GM10266 (cell line): ENCODE measurements around the gene LMO7.
"Not testable (repeated sequence)": the region's sequence is repeated elsewhere in the genome, so short reads cannot be mapped to it uniquely, and the experiment has no call there.

ENCODE experiments used
- DNase-seq: peaks from one replicate; pipeline ENCODE4 v3.0.0; 2012; ENCODE audit errors: extremely low spot score
- TF ChIP-seq, protein P1 (sequence below): IDR thresholded peaks from 2 replicates; pipeline ENCODE4 v1.5.1; 2012; ENCODE audit warnings: mild to moderate bottlenecking, low read depth; ENCODE audit not compliant: control insufficient read depth, insufficient read depth; ENCODE audit errors: missing control alignments

Gene LMO7

GRCh38 chr13:75739244-75739868 is 103.2 kb downstream of the LMO7 start:
- TF ChIP-seq, protein P1, sequence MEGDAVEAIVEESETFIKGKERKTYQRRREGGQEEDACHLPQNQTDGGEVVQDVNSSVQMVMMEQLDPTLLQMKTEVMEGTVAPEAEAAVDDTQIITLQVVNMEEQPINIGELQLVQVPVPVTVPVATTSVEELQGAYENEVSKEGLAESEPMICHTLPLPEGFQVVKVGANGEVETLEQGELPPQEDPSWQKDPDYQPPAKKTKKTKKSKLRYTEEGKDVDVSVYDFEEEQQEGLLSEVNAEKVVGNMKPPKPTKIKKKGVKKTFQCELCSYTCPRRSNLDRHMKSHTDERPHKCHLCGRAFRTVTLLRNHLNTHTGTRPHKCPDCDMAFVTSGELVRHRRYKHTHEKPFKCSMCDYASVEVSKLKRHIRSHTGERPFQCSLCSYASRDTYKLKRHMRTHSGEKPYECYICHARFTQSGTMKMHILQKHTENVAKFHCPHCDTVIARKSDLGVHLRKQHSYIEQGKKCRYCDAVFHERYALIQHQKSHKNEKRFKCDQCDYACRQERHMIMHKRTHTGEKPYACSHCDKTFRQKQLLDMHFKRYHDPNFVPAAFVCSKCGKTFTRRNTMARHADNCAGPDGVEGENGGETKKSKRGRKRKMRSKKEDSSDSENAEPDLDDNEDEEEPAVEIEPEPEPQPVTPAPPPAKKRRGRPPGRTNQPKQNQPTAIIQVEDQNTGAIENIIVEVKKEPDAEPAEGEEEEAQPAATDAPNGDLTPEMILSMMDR, result no peak
- peak; percentile 27 for DNase-seq

DNA sequence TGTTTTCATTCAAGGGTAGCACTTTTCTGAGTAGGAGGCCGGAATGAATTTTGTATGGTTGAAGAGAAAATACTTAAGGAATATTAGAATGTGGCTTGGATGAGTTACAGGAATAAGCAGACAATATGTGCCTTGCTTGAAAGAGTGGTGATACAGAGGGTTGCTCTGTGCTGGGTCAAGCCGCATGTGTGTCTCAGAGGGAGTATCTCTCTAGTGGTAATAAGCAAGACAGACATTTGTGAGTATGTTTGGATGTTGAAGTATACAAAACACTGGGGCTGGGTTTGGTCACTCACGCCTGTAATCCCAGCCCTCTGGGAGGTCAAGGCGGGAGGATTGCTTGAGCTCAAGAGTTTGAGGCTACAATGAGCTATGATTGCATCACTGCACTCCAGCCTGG is 103.9 kb downstream of the LMO7 start:
- no peak for DNase-seq
- TF ChIP-seq, protein P1, result no peak

DNA sequence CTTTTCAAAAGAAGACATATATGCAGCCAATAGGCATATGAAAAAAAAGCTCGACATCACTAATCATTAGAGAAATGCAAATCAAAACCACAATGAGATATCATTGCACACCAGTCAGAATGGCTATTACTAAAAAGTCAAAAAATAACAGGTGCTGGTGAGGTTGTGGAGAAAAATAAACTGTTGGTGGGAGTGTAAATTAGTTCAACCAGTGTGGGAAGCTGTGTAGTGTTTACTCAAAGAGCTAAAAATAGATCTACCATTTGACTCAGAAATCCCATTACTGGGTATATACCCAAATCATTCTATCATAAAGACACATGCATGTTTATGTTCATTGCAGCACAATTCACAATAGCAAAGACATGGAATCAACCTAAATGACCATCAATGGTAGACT is 106.9 kb downstream of the LMO7 start:
- DNase-seq, result not testable (repeated sequence)

- no peak for DNase-seq
- TF ChIP-seq, protein P1, result no peak
These were observed 108.0 kb downstream of the LMO7 start for GRCh38 chr13:75744127-75744526.

- TF ChIP-seq, protein P1, result no peak
- no peak for DNase-seq
These were observed 109.3 kb downstream of the LMO7 start for GRCh38 chr13:75745387-75745786.

- DNase-seq, result no peak
- TF ChIP-seq, protein P1, result no peak
These were observed 112.7 kb downstream of the LMO7 start for GRCh38 chr13:75748874-75749273.

DNA sequence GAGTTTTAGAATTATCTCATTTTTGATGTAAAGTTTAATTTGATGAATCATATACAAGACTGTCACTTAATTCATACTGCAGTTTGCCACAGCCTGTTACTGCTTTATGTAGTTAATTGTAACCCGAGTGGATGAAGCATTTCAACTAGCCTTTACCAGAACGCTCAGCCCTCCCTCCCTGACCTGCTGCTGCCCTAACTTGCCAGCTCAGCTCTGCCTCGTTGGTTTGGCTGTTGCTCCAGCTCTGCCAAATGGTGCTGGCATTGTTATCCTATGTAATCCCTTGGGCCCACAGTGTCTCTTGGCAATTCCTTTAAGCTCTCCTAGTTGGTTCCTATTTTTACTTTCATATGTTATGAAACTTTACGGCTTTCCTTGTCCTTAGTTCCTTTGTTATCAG is 113.3 kb downstream of the LMO7 start:
- no peak for DNase-seq
- TF ChIP-seq, protein P1, result no peak

DNA sequence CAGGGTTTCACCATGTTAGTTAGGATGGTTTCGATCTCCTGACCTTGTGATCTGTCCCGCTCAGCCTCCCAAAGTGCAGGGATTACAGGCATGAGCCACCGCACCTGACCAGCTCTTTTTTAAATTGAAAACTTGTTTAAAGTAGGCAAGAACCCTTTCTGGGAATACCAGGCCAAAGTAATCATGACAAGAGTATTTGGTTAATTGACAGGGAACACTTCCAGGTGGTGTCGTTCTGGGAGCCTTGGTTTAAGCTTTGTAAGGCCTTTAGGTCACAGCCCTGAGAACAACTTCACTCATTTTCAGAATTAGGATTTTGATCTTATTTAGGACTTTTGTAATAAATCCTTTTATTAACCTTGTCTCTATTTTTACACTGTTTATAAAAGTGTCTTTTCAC is 115.2 kb downstream of the LMO7 start:
- TF ChIP-seq, protein P1, result no peak
- no peak for DNase-seq
